ENCODE results near the gene CLEC4F.
A peak's percentile ranks its signal among the peaks of the same experiment; 100 is the strongest.

Gene CLEC4F

GRCh38 chr2:70790136-70790828 is 30.1 kb downstream of the CLEC4F start, which contains the start of gene FIGLA:
FIGLA (minus strand) TSS chr2:70790643; CDS start chr2:70790638, 5 bp downstream.
- TF ChIP-seq CTCF (IDR thresholded peaks at IDR 0.05; ENCODE audit: control insufficient read depth, extremely low read depth, insufficient read depth) = no peak
- no peak within 1 kb of the TSS for H3K4me3 ChIP-seq (ENCODE audit: low read depth, low read length)
- no peak for DNase-seq (ENCODE audit: low read depth)

GRCh38 chr2:70789304-70790135 is 30.9 kb downstream of the CLEC4F start:
- H3K4me3 ChIP-seq (ENCODE audit: low read depth, low read length) = no peak overlapping the region
- DNase-seq (ENCODE audit: low read depth) = peak; percentile 2
- peak; percentile 59 for TF ChIP-seq CTCF (IDR thresholded peaks at IDR 0.05; ENCODE audit: control insufficient read depth, extremely low read depth, insufficient read depth)

- peak; percentile 77 for TF ChIP-seq CTCF (IDR thresholded peaks at IDR 0.05; ENCODE audit: control insufficient read depth, extremely low read depth, insufficient read depth)
- DNase-seq (ENCODE audit: low read depth) = peak; percentile 1
- no peak overlapping the region for H3K4me3 ChIP-seq (ENCODE audit: low read depth, low read length)
Observed at GRCh38 chr2:70785137-70785911, 35.1 kb downstream of the CLEC4F start.

- no peak for TF ChIP-seq CTCF (IDR thresholded peaks at IDR 0.05; ENCODE audit: control insufficient read depth, extremely low read depth, insufficient read depth)
- DNase-seq (ENCODE audit: low read depth) = no peak
- no peak overlapping the region for H3K4me3 ChIP-seq (ENCODE audit: low read depth, low read length)
Observed at GRCh38 chr2:70784320-70784719, 36.1 kb downstream of the CLEC4F start.

GRCh38 chr2:70779911-70780545 is 40.4 kb downstream of the CLEC4F start:
- TF ChIP-seq CTCF (IDR thresholded peaks at IDR 0.05; ENCODE audit: control insufficient read depth, extremely low read depth, insufficient read depth) = no peak
- DNase-seq (ENCODE audit: low read depth) = no peak
- H3K4me3 ChIP-seq (ENCODE audit: low read depth, low read length) = no peak overlapping the region

GRCh38 chr2:70779491-70779890 is 40.9 kb downstream of the CLEC4F start:
- no peak for TF ChIP-seq CTCF (IDR thresholded peaks at IDR 0.05; ENCODE audit: control insufficient read depth, extremely low read depth, insufficient read depth)
- no peak for DNase-seq (ENCODE audit: low read depth)
- H3K4me3 ChIP-seq (ENCODE audit: low read depth, low read length) = no peak overlapping the region
